ENCODE results near the gene ZNF415. TPM values are rescaled to one million over a fixed set of nuclear protein-coding genes. Genes with fewer than 3 reads are reported as not detected.

Gene ZNF415
- 0.69 and 0.90 TPM in 2 replicates for total RNA-seq (2011; cell fraction: chromatin; rRNA removed; ENCODE audit: low replicate concordance)
- total RNA-seq (2011; cell fraction: nucleolus; rRNA removed) = 0.13 and 0.33 TPM in 2 replicates
- total RNA-seq (2011; cell fraction: nucleoplasm; rRNA removed) = 0.59 TPM in 1 of 2 replicates, not detected in the other
- total RNA-seq (2014; rRNA removed) = 0.16 TPM in 1 of 2 replicates, not detected in the other
- 0.10 and 0.18 TPM in 2 replicates for total RNA-seq (2014; rRNA removed; fragmentation: Illumina TruSeq; extraction: Trizol)
- total RNA-seq (2015; rRNA removed; fragmentation: Illumina TruSeq; extraction: Trizol) = 0.14 and 0.30 TPM in 2 replicates
- 0.44 and 0.45 TPM in 2 replicates for total RNA-seq (2021)
- 0.14 and 0.34 TPM in 2 replicates for polyA plus RNA-seq (2011; rRNA removed)
- polyA plus RNA-seq (2011; cell fraction: cytosol; rRNA removed) = 0.35 TPM in 1 of 2 replicates, not detected in the other
- polyA plus RNA-seq (2011; cell fraction: nucleus; rRNA removed) = 0.13 and 0.20 TPM in 2 replicates
- 0.08 TPM in 2 replicates for polyA plus RNA-seq (2012)
- polyA plus RNA-seq (2014; fragmentation: Illumina TruSeq; extraction: Trizol) = 0.11 and 0.12 TPM in 2 replicates
- polyA plus RNA-seq (2014; fragmentation: Nextera tagmentation; extraction: Ambion mirVana) = under 1 TPM in 1 of 2 experiments, not detected in 1; 0.06 TPM
- 0.82 TPM in 1 of 2 replicates, not detected in the other for polyA plus RNA-seq (2014; rRNA removed)
- polyA minus RNA-seq (2011; rRNA and poly(A)+ RNA removed) = 0.28 and 0.45 TPM in 2 replicates
- not detected in 2 replicates for polyA minus RNA-seq (2011; cell fraction: cytosol; rRNA and poly(A)+ RNA removed)
- polyA minus RNA-seq (2011; cell fraction: nucleus; rRNA and poly(A)+ RNA removed) = 0.33 TPM in 1 of 2 replicates, not detected in the other
- percentile 18 among the genes with signal in this experiment for Bru-seq, nascent RNA
- percentile 26 among the genes with signal in this experiment for BruChase-seq, experiment 1, labeled RNA remaining after a 2-hour chase
- percentile 27 among the genes with signal in this experiment for BruChase-seq, experiment 2, labeled RNA remaining after a 6-hour chase
- long read RNA-seq, experiment 1 = 0 reads
- long read RNA-seq, experiment 2 = 0 reads
- long read RNA-seq, experiment 3 = 0 reads

GRCh38 chr19:53132141-53132991, at the start of gene ZNF415:
Gene ZNF415 (minus strand): TSS chr19:53132910. CDS start chr19:53122676, 10,234 bp downstream.
- Histone ChIP-seq H3K27ac (ENCODE audit: extremely low read depth, low read depth, low read length) (no peak within 1 kb of the TSS), H3K4me3 (no peak within 1 kb of the TSS), H3K79me2 (ENCODE audit: control insufficient read depth, insufficient read depth, low read length) (no peaks in the 10 kb centered on the region), H3K9me1 (ENCODE audit: control insufficient read depth, insufficient read depth, low read length) (no peaks in the 10 kb centered on the region), H3K4me2 (ENCODE audit: insufficient read depth, low read length) (no peak within 1 kb of the TSS), H3K27me3 (ENCODE audit: control insufficient read depth in 2 of 2, insufficient read depth in 2 of 2, low read length in 2 of 2) (peaks cover 4 to 8% of the 10 kb centered on the region in 2 experiments; a peak in 2 of 5 replicates), H2AFZ (ENCODE audit: low read depth, low read length) (no peak within 1 kb of the TSS), H4K20me1 (replicated peaks; ENCODE audit: control insufficient read depth, insufficient read depth, low read length) (no peaks in the 10 kb centered on the region), H3K9ac (ENCODE audit: insufficient read depth in 1 of 2, low read depth in 2 of 2, low read length in 2 of 2) (no peak within 1 kb of the TSS), H3K9me3 (replicated peaks; ENCODE audit: control insufficient read depth, insufficient read depth, low read depth, low read length) (no peaks in the 10 kb centered on the region), H3K4me1 (replicated peaks in 1 of 2; ENCODE audit: control insufficient read depth in 2 of 2, insufficient read depth in 2 of 2, low read length in 2 of 2) (no peaks in the 10 kb centered on the region), H3K36me3 (ENCODE audit: control insufficient read depth, insufficient read depth, low read length) (no peaks in the 10 kb centered on the region)
- FAIRE-seq = no peak
- CTCF ChIA-PET (ENCODE audit: low intra/inter-chr PET ratio) = no interaction called here
- ATAC-seq = no peak
- in situ Hi-C loops (cut with MboI) = no loop called here
- intact Hi-C loops (cut with micrococcal nuclease) = no loop called here
- POLR2A ChIA-PET = no interaction called here
- WGBS (ENCODE audit: insufficient coverage, low coverage, missing lambda C conversion rate) = 52% methylated on average over 22 of the region's 51 CpGs
- no peak for DNase-seq (ENCODE audit: extremely low read depth in 1 of 4, low spot score in 3 of 4)
- no TSS peak for BruUV-seq (replicated peaks)
- TF ChIP-seq CHD7 (IDR thresholded peaks at IDR 0.05; ENCODE audit: low read depth, low read length) = no peak
- TF ChIP-seq HDAC3 (IDR thresholded peaks at IDR 0.05; ENCODE audit: borderline replicate concordance, partially characterized antibody) = no peak
- TF ChIP-seq USF2 (CRISPR knock-in tag; IDR thresholded peaks at IDR 0.05) = no peak
- peak; percentile 42; the same call in 1 of the 2 replicates for TF ChIP-seq POLR2G (IDR thresholded peaks at IDR 0.05; ENCODE audit: low read depth, low read length)

Data from K562 (cell line).